HCT116 (cell line): Measurements from ENCODE around the gene FAM83F. TPM values are rescaled to one million over a fixed set of nuclear protein-coding genes. Genes with fewer than 3 reads are reported as not detected.

Experiments
- ATAC-seq: fragments of 200-7000 bp; cut with Tn5 transposase; 2 replicates; pipeline ENCODE4 v1.9.1; 2020; ENCODE audit warnings: mild to moderate bottlenecking, moderate library complexity
- BruUV-seq: library from RNA; stranded (reverse); fragments of 400-500 nt; replicated peaks from 2 replicates; lab custom pipeline; 2021; lab: Mats Ljungman, UMichigan
- CTCF ChIA-PET: fragments of 300-600 bp; sonication (Branson Sonifier 250); formaldehyde crosslinking; loops from one replicate; lab custom pipeline; 2021; ENCODE audit warnings: antibody characterized with exemption; lab: Charles Lee
- POLR2A ChIA-PET: fragments of 300-600, 350-600 bp; sonication (Branson Sonifier 250); formaldehyde crosslinking; loops from one replicate; lab custom pipeline; 2021; ENCODE audit warnings: antibody characterized with exemption; lab: Charles Lee
- RAD21 ChIA-PET, 2 experiments: fragments of 300-600 bp; sonication (Branson Sonifier 250); formaldehyde crosslinking; loops; one replicate each; lab custom pipeline; 2023; ENCODE audit warnings: low total read pairs in 2 of 2; ENCODE audit not compliant: uncharacterized antibody in 2 of 2, unreplicated experiment in 2 of 2, low non-redundant PET in 1 of 2; lab: Charles Lee
- DNase-seq: peaks from one replicate; pipeline ENCODE4 v3.0.0-alpha.2; 2010; ENCODE audit warnings: low read depth, low spot score
- H2AFZ ChIP-seq: fragments of 200-600 bp; shearing (Covaris generic), sonication (generic); 2 replicates; pipeline ENCODE4 v1.6.1; 2017; ENCODE audit warnings: low read depth, mixed run types, mixed read lengths, antibody characterized with exemption, low read length; ENCODE audit not compliant: poor library complexity, severe bottlenecking
- H3K27ac ChIP-seq: 2 replicates; pipeline ENCODE4 v1.5.1; 2012; ENCODE audit warnings: low read depth, low read length
- H3K27me3 ChIP-seq: fragments of 200-600 bp; sonication (generic); 2 replicates; pipeline ENCODE4 v1.6.1; 2016; ENCODE audit warnings: mixed run types, low read length, mixed read lengths; ENCODE audit not compliant: insufficient read depth
- H3K36me3 ChIP-seq, 2 experiments: fragments of 200-500 bp in 1 of 2; fragments of 200-600 bp in 1 of 2; sonication (Bioruptor generic) in 1 of 2; sonication (generic) in 1 of 2; 2 replicates each; pipeline versions ENCODE4 v1.5.1 to v1.6.1; 2014 to 2016; ENCODE audit warnings: low read length in 2 of 2, inconsistent platforms in 1 of 2, mixed read lengths in 1 of 2, mixed run types in 1 of 2; ENCODE audit not compliant: insufficient read depth in 2 of 2, control insufficient read depth in 1 of 2
- H3K4me1 ChIP-seq, 2 experiments: fragments of 200-600 bp in 1 of 2; sonication (generic) in 1 of 2; 2 replicates each; pipeline versions ENCODE4 v1.5.1 to v1.6.1; 2012 to 2017; ENCODE audit warnings: low read length in 2 of 2, inconsistent platforms in 1 of 2, mild to moderate bottlenecking in 1 of 2, mixed read lengths in 1 of 2, mixed run types in 1 of 2, moderate library complexity in 1 of 2; ENCODE audit not compliant: insufficient read depth in 2 of 2, control insufficient read depth in 1 of 2
- H3K4me2 ChIP-seq: fragments of 200-600 bp; sonication (generic); 2 replicates; pipeline ENCODE4 v1.6.1; 2017; ENCODE audit warnings: mixed run types, low read length, mixed read lengths
- H3K4me3 ChIP-seq, 2 experiments: fragments of 200-600 bp in 1 of 2; sonication (generic) in 1 of 2; replicated peaks in 1 of 2; 2 replicates each; pipeline ENCODE4 v1.5.1; 2011 to 2016; ENCODE audit warnings: low read length in 2 of 2, control low read depth in 1 of 2, low read depth in 1 of 2, mild to moderate bottlenecking in 1 of 2, mixed read lengths in 1 of 2, mixed run types in 1 of 2
- H3K79me2 ChIP-seq: fragments of 200-600 bp; sonication (generic); 2 replicates; pipeline ENCODE4 v1.6.1; 2017; ENCODE audit warnings: mild to moderate bottlenecking, mixed run types, low read length, moderate library complexity, mixed read lengths; ENCODE audit not compliant: insufficient read depth
- H3K9ac ChIP-seq: fragments of 200-600 bp; sonication (generic); 2 replicates; pipeline ENCODE4 v1.6.1; 2016; ENCODE audit warnings: low read length, mixed read lengths
- H3K9me2 ChIP-seq: fragments of 200-600 bp; sonication (generic), shearing (Covaris generic); 2 replicates; pipeline ENCODE4 v1.6.1; 2017; ENCODE audit warnings: mixed run types, mild to moderate bottlenecking, moderate library complexity; ENCODE audit not compliant: insufficient read depth
- H3K9me3 ChIP-seq, 2 experiments: fragments of 200-500 bp in 1 of 2; fragments of 200-600 bp in 1 of 2; sonication (Bioruptor generic) in 1 of 2; sonication (generic) in 1 of 2; 2 replicates each; pipeline ENCODE4 v1.6.1; 2014 to 2017; ENCODE audit warnings: low read length in 2 of 2, mixed read lengths in 2 of 2, inconsistent platforms in 1 of 2, low read depth in 1 of 2, mild to moderate bottlenecking in 1 of 2, mixed run types in 1 of 2, moderate library complexity in 1 of 2; ENCODE audit not compliant: control insufficient read depth in 1 of 2, insufficient read depth in 1 of 2
- H4K20me1 ChIP-seq: fragments of 200-600 bp; sonication (generic), shearing (Covaris generic); 2 replicates; pipeline ENCODE4 v1.6.1; 2017; ENCODE audit warnings: mixed run types, mild to moderate bottlenecking, moderate library complexity; ENCODE audit not compliant: insufficient read depth
- CBX3 ChIP-seq: IDR thresholded peaks from 2 replicates; pipeline ENCODE4 v1.6.1; 2012; ENCODE audit warnings: low read depth
- CEBPB ChIP-seq: IDR thresholded peaks from 2 replicates; pipeline ENCODE4 v1.6.1; 2012; ENCODE audit warnings: low read depth
- CTCF ChIP-seq, 3 experiments: fragments of 200-600 bp in 1 of 3; sonication (generic) in 1 of 3; IDR thresholded peaks in 2 of 3; conservative IDR thresholded peaks in 1 of 3; 2 replicates each; pipeline ENCODE4 v1.5.1; 2012 to 2017; ENCODE audit warnings: low read depth in 2 of 3, low read length in 2 of 3, antibody characterized with exemption in 1 of 3, borderline replicate concordance in 1 of 3, control low read depth in 1 of 3, mild to moderate bottlenecking in 1 of 3, mixed read lengths in 1 of 3, mixed run types in 1 of 3, moderate library complexity in 1 of 3; ENCODE audit not compliant: insufficient read depth in 1 of 3
- EGR1 ChIP-seq: IDR thresholded peaks from 2 replicates; pipeline ENCODE4 v1.6.1; 2012; ENCODE audit warnings: low read depth
- ELF1 ChIP-seq: IDR thresholded peaks from 2 replicates; pipeline ENCODE4 v1.6.1; 2012; ENCODE audit warnings: low read depth, borderline replicate concordance
- EZH2 ChIP-seq: fragments of 200-600 bp; sonication (generic); IDR thresholded peaks from 2 replicates; pipeline ENCODE4 v1.6.1; 2017; ENCODE audit warnings: antibody characterized with exemption, mixed run types
- EZH2phosphoT487 ChIP-seq: fragments of 200-600 bp; IDR thresholded peaks from 2 replicates; pipeline ENCODE4 v1.6.1; 2018; ENCODE audit warnings: antibody characterized with exemption, borderline replicate concordance
- FOSL1 ChIP-seq: IDR thresholded peaks from 2 replicates; pipeline ENCODE4 v1.6.1; 2012; ENCODE audit warnings: low read depth
- JUND ChIP-seq: IDR thresholded peaks from 2 replicates; pipeline ENCODE4 v1.6.1; 2012
- POLR2A ChIP-seq: IDR thresholded peaks from 2 replicates; pipeline ENCODE4 v1.7.0; 2011; ENCODE audit warnings: borderline replicate concordance; ENCODE audit not compliant: insufficient read depth, insufficient read length; ENCODE audit errors: extremely low read depth
- POLR2AphosphoS5 ChIP-seq: IDR thresholded peaks from 2 replicates; pipeline ENCODE4 v1.6.1; 2011; ENCODE audit warnings: mild to moderate bottlenecking, low read depth, low read length, moderate library complexity
- RAD21 ChIP-seq: IDR thresholded peaks from 2 replicates; pipeline ENCODE4 v1.6.1; 2012; ENCODE audit warnings: low read depth, mild to moderate bottlenecking
- REST ChIP-seq: IDR thresholded peaks from 2 replicates; pipeline ENCODE4 v1.6.1; 2012; ENCODE audit warnings: low read depth
- SIN3A ChIP-seq: IDR thresholded peaks from 2 replicates; pipeline ENCODE4 v1.6.1; 2012; ENCODE audit warnings: low read depth
- SP1 ChIP-seq: IDR thresholded peaks from 2 replicates; pipeline ENCODE4 v1.6.1; 2012; ENCODE audit warnings: low read depth
- SRF ChIP-seq: IDR thresholded peaks from 2 replicates; pipeline ENCODE4 v1.6.1; 2012; ENCODE audit warnings: low read depth
- TCF7L2 ChIP-seq: IDR thresholded peaks from 2 replicates; pipeline ENCODE4 v1.7.0; 2011; ENCODE audit warnings: borderline replicate concordance, inconsistent platforms; ENCODE audit not compliant: insufficient read depth, insufficient read length; ENCODE audit errors: extremely low read depth
- YY1 ChIP-seq: IDR thresholded peaks from 2 replicates; pipeline ENCODE4 v1.6.1; 2011; ENCODE audit warnings: low read length, low read depth, moderate library complexity, mild to moderate bottlenecking; ENCODE audit not compliant: insufficient replicate concordance; ENCODE audit errors: extremely low read depth
- ZBTB33 ChIP-seq: IDR thresholded peaks from 2 replicates; pipeline ENCODE4 v1.6.1; 2011; ENCODE audit warnings: mild to moderate bottlenecking, low read length, moderate library complexity; ENCODE audit not compliant: insufficient replicate concordance; ENCODE audit errors: extremely low read depth
- ZFX ChIP-seq: fragments of 450-650 bp; IDR thresholded peaks from 2 replicates; pipeline ENCODE4 v1.6.1; 2017
- intact Hi-C: fragments of 100-400 bp; cut with micrococcal nuclease; formaldehyde crosslinking; loops from 2 replicates; pipeline ENCODE4 v1.10.0; 2022
- total RNA-seq: library from RNA; stranded (reverse); gene quantifications from one replicate; pipeline ENCODE4 v1.2.1, GENCODE V29; 2021; ENCODE audit not compliant: unreplicated experiment

FAM83F gene
- total RNA-seq, 1 experiment from 2014 or later = 24.5 TPM

- BruUV-seq = no TSS peak
- Histone ChIP-seq H3K4me3 (no peak overlapping the region), H4K20me1 (no peaks in the 10 kb centered on the region), H2AFZ (no peak overlapping the region), H3K4me2 (no peak overlapping the region), H3K9ac (no peak overlapping the region), H3K27me3 (no peaks in the 10 kb centered on the region), H3K79me2 (no peaks in the 10 kb centered on the region), H3K9me2 (no peaks in the 10 kb centered on the region), H3K36me3 (no peaks in the 10 kb centered on the region), H3K4me1 (no peaks in the 10 kb centered on the region), H3K9me3 (no peaks in the 10 kb centered on the region), H3K27ac (no peak overlapping the region)
- ChIA-PET CTCF (interaction anchor here (1.7 to 2.2 kb wide), 4 partner anchors 11 to 501 kb away, joined by 8 to 20 read pairs (median 12); no protein-coding TSS in a partner anchor), RAD21 (no interaction called here), POLR2A (no interaction called here)
- DNase-seq (no peak), ATAC-seq (no peak)
- intact Hi-C loops = loop anchor here (5.0 kb wide), 1 partner anchor 103 kb away; no protein-coding TSS in a partner anchor
- TF ChIP-seq REST (no peak), EZH2 (no peak), POLR2A (no peak), SRF (no peak), TCF7L2 (no peak), ZFX (no peak), EGR1 (no peak), POLR2AphosphoS5 (no peak), CBX3 (no peak), ELF1 (no peak), CTCF (IDR thresholded peaks at IDR 0.05 in 2 of 3, conservative IDR thresholded peaks at IDR 0.05 in 1 of 3; ENCODE audit: borderline replicate concordance in 1 of 3, insufficient read depth in 1 of 3, low read depth in 2 of 3, low read length in 2 of 3) (no peak), YY1 (no peak), ZBTB33 (no peak), CEBPB (no peak), JUND (no peak), EZH2phosphoT487 (no peak), RAD21 (no peak), FOSL1 (no peak), SP1 (no peak), SIN3A (no peak)
Measured at GRCh38 chr22:40035351-40035750, 40.6 kb downstream of the FAM83F start.
